GM19455 (cell line): ENCODE measurements around the gene DAZAP1.

Experiments
- ATAC-seq: cut with Tn5 transposase; IDR thresholded peaks from one replicate; pipeline ENCODE4 v1.9.1; 2021; ENCODE audit not compliant: unreplicated experiment

The DAZAP1 gene

DNA sequence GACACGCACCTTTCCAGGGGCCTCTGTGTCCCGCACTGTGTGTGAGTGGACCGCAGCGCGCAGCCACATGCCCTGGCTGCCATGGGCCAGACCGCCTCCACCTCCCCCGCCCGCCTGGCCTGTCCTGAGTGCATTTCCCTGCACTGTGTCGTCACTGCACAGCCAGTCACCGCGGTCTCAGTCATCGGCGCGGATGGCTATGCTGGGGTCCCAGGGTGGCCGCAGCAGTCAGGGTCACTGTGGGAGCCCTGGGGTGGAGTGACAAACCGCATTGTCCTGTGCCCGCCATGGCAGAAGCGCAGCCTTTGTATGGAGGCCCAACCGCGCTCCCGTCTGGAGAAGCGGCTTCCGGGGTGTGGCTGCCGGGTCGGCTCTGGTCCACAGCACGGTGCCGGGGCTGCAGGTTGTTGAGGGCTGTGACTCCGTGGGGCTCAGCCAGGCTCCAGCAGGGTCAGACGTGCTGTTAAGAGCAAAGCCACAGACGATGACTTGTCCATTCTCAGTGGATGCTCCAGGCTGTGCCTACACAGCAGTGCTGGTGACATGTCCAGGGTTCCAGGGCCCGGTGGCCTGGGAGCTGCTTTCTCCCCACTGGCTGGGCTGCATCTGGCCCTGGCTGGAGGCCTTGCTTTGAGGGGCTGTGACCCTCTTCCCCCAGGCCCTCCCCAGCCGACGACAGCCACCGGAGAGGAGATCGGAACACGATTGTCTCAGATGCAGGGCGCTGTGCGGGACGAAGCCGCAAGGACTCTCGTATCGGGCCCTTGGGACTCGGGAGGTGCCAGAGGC lies 30.0 kb upstream of the DAZAP1 start:
- no peak for ATAC-seq

DNA sequence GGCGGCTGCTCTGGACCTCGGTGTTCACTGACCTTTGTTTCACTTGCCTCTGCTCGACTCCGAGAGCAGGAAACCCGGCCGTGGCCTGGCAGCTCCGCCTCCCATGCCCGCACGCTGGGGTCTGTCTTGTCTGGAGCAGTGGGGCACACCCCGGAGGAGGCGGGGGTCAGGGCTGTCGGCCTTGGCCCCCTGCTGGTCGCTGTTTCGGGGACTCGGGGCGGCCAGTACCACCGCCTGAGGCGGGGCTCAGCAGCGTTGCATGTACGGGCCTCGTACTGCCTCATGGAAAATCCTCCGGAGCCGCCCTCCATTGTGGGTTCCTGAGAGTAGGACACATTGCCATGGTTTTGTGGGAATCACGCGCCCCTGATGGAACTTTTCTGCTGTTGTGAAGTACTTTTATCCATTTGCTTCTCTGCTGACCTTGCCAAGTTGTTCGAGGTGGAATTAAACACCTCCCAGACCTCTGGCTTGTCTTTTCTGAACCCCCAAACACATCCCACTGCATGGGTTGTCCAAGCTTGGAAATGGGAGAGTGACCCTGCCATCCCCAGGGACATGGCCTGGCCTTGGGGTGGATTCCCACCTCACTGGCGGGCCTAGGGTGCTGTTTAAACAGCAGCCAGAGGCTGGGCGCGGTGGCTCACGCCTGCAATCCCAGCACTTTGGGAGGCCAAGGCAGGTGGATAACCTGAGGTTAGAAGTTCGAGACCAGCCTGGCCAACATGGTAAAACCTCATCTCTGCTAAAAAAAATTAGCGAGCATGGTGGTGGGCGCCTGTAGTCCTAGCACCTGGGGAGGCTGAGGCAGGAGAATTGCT lies 29.2 kb upstream of the DAZAP1 start:
- no peak for ATAC-seq

- ATAC-seq = no peak
Observed at GRCh38 chr19:1379126-1379905, 28.1 kb upstream of the DAZAP1 start.

DNA sequence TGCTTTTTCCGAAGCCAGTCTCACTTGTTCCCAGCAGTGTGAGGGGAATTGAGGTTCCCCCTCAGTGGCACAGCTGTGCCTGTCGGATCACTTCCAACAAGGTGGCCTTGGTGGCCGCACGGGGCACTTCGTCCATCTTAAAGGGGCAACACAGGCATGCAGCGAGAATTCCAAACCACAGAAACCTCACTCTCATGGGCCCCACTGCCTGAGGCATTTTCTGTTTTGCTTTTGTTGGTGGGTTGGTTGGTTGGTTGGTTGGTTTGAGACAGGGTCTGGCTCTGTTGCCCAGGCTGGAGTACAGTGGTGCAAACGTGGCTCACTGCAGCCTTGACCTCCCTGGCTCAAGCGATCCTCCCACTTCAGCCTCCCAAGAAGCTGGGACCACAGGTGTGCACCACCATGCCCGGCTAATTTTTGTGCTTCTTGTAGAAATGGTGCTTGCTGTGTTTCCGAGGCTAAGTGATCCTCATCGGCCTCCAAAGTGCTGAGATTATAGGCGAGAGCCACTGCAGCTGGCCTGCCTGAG lies 27.4 kb upstream of the DAZAP1 start:
- ATAC-seq = no peak

- ATAC-seq = no peak
Observed at GRCh38 chr19:1382250-1382649, 25.1 kb upstream of the DAZAP1 start.

DNA sequence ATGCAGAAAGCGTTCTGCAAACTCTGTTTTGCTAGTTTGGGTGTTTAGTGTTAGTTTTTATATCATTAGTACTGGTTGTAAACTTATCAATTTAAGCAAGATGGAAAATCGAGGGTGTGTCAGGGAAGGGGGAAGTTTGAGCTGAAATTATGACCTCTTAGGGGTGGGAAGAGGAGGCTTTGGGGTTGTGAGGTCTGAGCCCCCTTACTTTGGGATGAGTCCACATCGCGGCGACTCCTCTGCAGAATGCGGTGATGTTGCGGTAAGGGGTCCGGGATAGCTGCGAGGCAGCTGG lies 24.4 kb upstream of the DAZAP1 start:
- ATAC-seq = no peak

GRCh38 chr19:1383312-1384084 lies 23.9 kb upstream of the DAZAP1 start, which contains the start of gene NDUFS7:
Gene NDUFS7 (plus strand): TSS chr19:1383907. CDS start chr19:1383927, 20 bp downstream.
- ATAC-seq = peak; percentile 70

DNA sequence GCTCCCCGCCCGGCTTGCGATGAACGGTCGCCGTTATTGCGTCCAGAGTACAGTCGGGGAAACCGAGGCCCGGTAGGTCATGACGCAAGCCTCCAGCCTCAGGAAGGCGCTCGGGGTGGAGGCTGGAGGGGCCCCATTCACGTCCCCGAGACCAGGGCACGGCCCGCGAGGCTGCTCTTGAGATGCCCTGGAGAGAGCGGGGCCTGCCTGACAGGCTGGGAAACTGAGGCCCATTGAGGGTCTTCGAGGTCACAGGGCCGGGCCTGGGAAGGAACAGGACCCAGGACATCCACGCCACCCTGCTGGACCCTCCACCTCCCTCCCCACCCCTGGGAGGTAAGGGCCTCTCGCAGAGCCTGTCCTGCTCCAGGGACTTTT lies 23.3 kb upstream of the DAZAP1 start:
- peak; percentile 1 for ATAC-seq

DNA sequence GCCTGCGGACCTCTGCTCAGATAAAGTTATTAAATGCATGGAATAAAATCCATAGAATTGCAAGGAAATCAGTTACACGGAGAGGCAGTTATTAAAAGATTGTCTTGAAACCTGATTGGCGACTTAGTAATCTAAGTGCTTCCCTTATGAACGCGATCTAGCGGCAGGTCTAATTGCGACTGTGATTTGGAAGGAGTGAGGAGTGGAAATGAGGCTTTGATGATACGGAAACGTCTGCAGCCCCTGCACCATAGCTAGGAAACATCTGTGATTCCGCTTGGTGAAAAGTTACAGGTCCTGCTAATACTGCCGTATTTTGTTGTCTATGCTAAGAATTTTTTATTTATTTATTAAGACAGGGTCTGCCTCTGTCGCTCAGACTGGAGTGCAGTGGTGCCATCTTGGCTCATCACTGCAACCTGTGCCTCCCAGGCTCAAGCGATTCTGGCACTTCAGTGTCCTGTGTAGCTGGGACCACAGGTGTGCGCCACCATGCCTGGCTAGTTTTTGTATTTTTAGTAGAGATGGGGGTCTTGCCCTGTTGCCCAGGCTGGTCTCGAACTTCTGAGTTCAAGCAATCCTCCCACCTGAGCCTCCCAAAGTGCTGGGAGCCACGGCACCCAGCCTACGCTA lies 22.8 kb upstream of the DAZAP1 start:
- ATAC-seq = no peak

- ATAC-seq = no peak
Observed at GRCh38 chr19:1385816-1386215, 21.6 kb upstream of the DAZAP1 start.

- ATAC-seq = no peak
Observed at GRCh38 chr19:1386945-1387683, 20.3 kb upstream of the DAZAP1 start.

- ATAC-seq = no peak
Observed at GRCh38 chr19:1387684-1388636, 19.4 kb upstream of the DAZAP1 start.

GRCh38 chr19:1388637-1389026 lies 18.8 kb upstream of the DAZAP1 start:
- no peak for ATAC-seq

- no peak for ATAC-seq
Observed at GRCh38 chr19:1389033-1389940, 18.1 kb upstream of the DAZAP1 start.

- no peak for ATAC-seq
Observed at GRCh38 chr19:1390890-1391423, 16.4 kb upstream of the DAZAP1 start.

GRCh38 chr19:1392407-1392806 lies 15.0 kb upstream of the DAZAP1 start:
- ATAC-seq = no peak

DNA sequence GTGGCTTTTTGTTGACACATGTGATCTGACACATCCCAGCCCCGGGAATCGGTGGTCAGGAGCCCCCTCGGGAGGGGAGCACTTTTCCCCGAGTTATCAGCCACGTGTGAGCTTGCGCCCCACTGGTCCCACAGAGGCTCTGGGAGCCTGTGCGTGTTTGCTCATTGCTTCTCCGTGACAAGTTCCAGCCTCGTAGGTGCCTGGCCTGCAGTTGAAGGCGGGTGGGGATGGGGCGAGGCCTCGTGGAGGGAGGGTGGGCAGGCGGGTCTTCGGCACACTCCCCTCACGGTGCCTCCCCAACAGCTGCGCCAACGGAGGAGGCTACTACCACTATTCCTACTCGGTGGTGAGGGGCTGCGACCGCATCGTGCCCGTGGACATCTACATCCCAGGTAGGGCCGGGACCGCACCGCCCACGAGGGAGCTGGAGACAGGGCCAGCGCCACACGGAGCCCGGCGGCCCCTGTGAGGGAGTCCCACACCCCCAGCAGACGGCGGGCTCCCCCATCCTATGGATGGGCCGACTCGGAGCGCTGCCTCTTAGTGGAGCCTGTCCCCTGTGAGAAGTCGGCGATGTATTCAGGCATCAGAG lies 14.4 kb upstream of the DAZAP1 start:
- ATAC-seq = no peak
